ENCODE data around the gene APLNR. TPM values are rescaled to one million over a fixed set of nuclear protein-coding genes. Genes with fewer than 3 reads are reported as not detected.
A peak's percentile ranks its signal among the peaks of the same experiment; 100 is the strongest.

APLNR gene
- polyA plus RNA-seq, 1 donor = 110 TPM

DNA sequence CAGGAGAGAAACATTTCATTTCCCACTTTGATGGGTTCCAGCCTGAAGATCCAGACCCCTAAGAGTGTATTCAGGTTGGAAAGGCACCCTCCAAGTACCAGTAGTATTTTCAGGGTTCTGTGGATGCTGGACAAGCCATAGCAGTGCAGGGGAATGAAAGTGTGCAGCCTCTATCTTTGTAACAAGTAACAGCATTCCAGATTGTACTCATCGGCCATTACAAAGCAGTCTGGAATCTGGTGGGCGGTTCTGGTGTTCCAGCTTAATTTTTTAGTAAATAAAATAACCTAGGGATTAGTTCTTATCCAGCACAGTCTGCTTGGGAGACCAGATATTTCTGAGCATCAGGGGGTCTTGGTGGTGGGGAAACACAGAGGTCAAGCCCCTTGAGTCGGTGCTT is 22.6 kb downstream of the APLNR start:
- no peak for DNase-seq

DNA sequence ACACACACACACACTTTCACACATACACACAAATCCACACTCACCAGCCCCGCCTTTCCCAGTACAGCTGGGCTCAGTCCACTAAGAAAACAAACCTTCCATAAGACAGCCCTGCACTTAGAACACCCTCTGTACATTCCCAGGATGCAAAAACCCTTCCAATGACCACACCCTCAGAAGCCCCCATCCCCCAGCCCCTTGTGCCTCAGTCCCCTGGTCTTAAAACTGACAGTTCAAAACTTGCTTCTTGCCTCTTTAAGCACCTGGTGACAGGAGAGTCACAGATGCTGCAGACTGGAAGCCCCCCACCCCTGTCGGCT is 23.0 kb downstream of the APLNR start:
- DNase-seq = no peak

DNA sequence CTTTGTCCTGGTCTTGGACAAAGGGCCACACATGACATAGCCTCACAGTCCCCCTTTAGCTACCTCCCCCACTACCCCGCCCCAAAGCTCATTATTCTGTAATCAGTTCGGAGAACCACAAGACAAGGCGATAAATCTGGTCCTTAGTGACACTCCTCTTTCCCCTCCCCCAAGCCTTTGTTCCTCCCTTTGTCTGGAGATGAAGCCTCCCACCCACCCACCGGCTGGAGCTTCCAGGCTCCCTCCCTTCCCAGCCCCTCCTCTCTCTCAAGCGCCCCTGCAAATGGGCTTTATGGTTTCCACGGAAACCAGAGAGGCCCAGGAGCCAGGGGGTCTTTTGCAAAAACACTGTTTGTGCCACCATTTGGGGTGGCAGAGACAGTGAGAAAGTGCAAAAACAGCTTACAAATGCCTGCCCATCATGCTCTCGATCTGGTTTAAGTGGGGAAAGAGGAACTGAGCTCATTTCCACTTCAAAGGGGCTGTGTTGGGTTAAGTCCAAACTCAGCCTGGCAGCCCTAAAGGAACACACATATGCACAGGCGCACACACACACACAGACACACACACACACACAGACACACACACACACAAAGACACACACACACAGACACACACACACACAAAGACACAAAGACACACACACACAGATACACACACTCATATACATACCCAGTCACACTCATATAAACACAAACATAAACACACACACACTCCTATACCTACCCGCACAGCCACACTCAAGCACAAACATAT is 23.5 kb downstream of the APLNR start:
- DNase-seq = no peak

DNA sequence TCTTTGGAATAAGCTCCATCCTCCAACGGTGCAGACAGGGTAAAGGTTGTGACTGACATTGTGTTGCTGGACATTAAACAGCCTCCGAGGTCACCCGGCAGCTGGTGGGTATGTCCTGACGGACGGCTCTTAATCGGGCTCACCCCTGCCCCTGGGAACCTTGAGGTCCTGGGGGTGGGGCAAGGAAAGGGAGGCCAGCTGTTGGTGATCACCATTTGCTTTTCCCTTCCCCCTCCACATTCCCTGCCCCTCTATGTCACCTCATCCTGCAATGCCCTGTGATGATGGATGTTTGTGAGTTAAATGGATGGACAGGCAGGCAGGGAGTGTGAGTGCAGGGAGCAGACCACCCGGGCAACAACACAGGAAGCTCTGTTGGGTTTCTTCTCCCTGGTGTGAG is 26.3 kb downstream of the APLNR start:
- no peak for DNase-seq

DNA sequence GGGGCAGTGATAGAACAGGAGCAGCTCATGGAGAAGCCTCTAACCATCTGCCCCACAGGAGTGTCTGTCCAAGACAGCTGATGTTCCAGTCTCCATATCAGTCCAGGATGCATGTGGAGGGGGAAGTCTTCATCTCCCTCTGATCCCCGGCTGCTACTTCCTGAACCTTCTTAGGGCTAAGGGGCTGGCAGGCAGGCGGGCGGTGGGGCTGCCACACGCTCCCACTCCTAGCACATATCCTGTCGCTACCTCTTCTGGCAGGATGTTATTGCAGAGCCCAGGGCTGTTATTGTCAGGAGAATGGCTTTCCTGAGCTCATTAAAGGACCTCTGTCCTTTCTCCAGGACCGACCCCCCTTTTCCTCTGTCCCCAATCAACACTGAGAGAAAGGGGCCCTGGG is 29.9 kb downstream of the APLNR start:
- DNase-seq = no peak

DNA sequence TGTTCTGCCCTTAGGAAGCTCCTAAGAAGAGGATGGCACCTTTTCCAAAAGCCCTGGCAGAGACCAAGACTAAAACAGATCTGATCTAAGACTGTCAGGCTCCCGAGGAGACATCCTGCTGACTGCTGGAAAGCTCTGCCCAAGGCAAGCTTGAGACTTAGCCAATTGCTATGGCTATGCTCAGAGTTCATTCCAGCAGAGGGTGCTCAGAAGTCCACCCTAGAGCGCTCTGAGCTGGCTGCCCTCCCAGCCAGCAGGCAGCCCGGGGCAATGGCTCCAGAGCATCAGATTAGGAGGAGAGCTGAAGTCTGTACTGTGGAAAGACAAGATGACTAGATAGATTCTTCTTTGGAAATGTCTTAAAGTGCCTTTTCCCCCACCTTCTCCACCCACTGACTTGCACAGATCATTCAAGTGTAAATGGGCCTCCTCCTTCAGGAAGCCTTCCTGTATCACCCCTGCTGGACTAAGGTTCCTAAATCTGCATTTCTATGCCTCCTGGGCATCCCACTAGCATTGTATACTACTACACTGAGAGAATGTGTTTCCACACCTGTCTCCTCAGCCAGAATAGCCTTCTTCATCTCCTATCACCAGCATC is 31.9 kb downstream of the APLNR start:
- DNase-seq = no peak

DNA sequence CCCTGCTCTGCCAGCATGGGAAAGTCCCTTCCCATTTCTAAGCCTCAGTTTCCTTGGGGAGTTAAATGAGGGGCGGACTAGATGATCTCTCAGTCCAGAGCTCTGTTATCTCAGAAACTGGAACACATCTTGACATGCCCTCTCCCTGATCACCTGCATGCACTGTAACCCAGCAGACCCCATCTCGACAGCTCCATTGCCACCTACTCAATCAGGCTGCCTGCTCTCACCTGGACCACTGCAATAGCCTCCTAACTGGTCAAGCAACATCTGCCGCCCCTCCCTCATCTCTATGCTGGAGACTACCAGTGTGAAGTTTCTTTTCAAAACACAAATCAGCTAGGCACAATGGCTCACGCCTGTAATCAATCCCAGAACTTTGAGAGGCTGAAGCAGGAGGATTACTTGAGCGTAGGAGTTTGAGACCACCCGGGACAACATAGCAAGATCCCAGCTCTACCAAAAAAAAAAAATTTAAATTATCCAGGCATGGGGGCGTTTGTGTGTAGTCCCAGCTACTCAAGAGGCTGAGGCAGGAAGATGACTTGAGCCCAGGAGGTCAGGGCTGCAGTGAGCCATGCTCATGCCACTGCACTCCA is 33.1 kb downstream of the APLNR start:
- no peak for DNase-seq

DNA sequence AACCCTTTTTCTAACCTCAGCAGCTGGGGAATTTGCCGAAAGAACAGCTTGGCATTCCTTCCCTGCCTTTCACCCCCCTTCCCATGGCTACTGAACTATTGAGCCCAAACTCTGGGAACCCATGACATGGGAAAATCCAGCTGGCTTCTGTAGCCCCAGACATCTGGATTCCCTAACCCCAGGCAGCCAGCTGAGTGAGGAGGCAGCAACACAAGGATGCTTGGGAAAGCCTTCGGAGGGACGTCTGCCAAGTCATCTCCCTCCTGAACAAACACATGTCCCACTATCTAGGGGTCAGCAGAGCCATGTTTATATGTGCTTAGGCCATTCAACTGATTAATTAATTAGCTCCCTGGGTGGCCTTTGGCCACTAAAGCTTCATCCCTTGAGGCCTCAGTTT is 33.7 kb downstream of the APLNR start:
- DNase-seq = peak; percentile 74

DNA sequence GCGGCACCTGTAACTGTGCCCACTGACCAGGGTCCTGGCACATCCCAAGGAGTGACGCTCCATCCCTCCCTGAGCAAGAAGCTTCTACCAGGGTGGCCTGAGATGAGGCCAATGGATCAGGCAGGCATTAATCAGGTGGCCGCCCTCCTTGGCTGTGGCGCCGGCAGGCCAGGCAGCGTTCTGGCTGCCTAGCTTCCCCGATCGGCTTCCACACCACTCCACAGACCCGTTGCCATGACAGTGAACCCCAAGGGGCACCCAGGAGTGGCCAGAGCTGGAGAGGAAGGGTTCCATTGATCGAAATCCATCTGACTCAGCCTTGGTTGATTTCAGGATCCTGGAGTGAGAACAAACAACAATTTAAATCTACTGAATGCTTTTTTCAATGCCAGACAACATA is 34.8 kb downstream of the APLNR start:
- no peak for DNase-seq

DNA sequence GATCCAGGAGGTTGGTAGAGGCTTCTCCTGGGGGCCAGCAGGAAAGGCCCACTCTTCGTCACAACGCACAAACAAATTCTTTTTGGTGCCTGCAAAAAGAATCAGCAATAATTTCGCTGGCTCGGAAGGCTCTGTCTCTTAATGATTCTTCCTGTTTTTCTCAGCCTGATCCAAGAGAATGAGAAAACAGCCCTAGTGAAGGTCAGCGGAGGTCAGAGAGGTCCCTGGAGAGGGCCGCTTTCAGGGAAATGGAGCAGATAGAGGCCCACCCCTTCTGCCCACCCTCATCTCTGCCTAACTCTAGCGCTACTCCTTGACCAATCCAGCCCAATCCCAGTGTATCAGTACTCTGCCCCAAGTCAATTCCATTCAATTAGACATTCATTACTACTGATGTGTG is 36.1 kb downstream of the APLNR start:
- DNase-seq = no peak

DNA sequence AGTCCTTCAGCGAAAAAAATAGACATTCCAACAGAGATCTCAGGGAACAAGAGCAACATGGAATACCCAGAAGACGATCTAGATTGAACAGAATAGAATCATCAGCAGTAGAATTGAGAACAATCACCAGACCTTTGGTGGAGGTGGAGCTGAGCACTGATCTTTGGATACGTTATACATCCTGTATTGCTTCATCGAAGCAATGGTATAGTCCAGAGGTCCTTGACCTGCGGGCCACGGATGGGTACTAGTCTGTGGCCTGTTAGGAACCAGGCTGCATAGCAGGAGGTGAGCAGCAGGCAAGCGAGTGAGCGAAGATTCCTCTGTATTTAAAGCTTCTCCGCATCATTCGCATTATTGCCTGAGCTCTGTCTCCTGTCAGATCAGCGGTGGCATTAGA is 37.7 kb downstream of the APLNR start:
- no peak for DNase-seq

DNA sequence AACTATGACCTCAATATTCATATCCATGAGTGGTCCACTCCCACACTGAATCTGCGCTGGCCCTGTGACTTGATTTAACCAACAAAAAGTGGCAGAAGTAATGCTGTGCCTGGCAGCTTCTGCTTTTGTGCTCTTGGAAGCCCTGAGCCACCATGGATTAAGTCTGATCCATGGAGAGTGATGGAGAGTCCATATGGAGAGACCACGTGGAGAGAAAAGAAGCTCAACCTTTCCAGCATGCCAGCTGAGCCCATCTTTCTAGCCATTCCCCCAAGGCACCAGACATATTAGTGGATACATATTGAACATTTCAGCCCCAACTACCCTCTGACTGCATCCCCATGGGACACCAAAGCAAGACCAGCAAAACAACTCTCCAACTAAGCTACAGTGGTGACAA is 39.3 kb downstream of the APLNR start:
- no peak for DNase-seq

DNA sequence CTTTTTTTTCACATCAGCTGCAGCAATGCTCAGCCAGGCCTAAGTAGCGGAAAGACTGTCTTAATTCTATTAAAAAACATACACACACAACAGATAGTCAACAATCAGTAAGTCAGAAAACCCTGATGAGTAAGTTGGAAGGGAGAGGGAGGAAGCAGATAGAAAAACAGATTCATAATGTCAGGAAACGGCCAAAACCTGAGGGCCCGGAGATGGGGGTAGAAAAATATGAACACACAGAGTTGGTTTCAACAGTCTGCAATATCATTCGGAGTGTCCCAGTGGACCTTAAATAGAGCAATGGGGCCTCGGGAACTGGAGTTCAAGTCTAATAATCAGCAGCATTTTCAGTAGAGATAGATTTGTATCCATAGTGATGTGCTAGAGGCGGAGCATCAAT is 40.5 kb downstream of the APLNR start:
- DNase-seq = peak; percentile 63

DNA sequence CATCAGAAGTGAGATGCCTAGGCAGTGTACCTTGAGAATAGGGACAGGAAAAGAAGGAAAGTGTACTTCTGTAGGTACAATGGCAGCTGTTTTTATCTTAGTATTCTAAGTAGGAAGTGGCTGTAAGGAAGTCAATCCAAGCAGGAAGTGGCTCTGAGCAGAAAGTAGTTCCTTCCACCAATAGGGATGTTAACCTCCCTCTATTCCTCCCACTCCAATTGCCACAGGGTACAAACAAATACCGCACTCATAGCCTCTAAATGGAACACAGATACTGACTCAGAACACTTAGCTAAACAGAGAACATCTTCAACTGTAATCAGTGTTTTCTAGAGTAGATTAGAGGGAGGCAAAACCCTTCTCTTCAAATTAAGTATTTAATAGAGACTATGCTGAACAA is 44.7 kb downstream of the APLNR start:
- no peak for DNase-seq

DNA sequence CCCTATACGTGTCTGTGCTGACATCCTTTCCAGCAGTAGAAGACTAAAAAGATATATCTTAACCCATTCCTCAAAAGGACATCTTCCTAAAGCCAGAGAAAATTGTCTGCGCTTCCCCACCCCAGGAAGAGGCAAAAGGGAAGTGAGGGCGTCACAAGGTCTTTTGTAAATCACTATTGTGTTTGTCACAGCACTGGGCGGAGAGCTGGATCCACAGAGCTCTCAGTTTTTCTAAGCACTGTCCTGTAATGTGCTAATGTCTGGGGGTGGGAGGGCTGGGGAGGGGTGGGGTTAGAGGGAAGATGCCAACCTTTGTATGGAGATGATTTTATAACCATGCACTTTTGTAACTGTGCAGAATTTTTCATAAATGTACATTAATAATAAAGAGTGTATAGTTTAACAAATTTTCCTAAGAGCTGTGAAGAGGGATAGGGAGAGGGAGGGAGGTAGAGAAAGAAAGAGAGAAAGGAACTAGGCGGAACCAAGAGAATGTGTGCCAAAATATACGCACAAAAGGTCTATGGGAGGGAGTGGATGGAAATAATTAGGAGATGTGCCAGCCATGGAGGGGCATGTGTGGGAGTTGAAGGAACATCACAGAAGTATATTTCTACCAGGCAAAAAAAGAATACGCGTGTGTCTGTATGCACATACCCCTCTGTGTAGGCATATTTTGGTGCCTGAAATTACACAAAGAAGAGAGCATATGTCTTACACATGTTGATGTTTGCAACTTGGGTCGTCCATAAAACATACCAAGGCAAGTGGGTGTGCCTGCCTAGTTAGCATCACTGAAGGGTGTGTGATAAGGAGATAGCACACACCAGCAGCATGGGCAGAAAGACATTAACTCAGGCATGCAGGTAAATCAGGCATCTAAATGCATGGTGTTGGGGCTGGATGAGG is 45.5 kb downstream of the APLNR start:
- DNase-seq = no peak

DNA sequence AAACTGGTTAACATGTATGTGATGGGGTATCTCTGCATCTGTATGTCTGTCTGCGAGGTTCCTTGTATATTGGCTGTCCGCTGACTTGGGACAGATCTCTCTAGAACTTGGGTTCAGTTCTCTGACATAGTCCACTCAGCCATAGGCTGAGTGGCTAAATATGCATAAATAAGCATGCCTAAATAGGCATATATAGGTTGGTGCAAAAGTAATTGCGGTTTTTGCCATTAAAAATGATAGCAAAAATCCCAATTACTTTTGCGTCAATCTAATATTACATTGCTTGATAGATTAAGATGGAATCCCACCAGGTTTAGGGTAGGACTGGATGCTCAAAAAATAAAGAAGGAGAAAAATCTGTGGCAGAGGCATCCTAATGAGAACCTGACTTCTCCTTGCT is 46.5 kb downstream of the APLNR start:
- DNase-seq = no peak

Other genes starting within 250 kb of the APLNR start
- gene OR5AK2, start 248.3 kb downstream of the APLNR start, polyA plus RNA-seq (ENCODE audit: insufficient read length) = not detected
- gene LRRC55, start 55.3 kb downstream of the APLNR start, polyA plus RNA-seq (ENCODE audit: insufficient read length) = 1.7 TPM
- gene TNKS1BP1, start 87.7 kb upstream of the APLNR start, polyA plus RNA-seq (ENCODE audit: insufficient read length) = 144 TPM
- gene SSRP1, start 98.6 kb upstream of the APLNR start, polyA plus RNA-seq (ENCODE audit: insufficient read length) = 90.6 TPM
- 4.2 TPM for gene P2RX3, start 101.1 kb upstream of the APLNR start, polyA plus RNA-seq (ENCODE audit: insufficient read length)
- 0.23 TPM for gene PRG3, start 143.9 kb upstream of the APLNR start, polyA plus RNA-seq (ENCODE audit: insufficient read length)
- gene PRG2, start 153.4 kb upstream of the APLNR start, polyA plus RNA-seq (ENCODE audit: insufficient read length) = 0.62 TPM
- gene SLC43A3, start 189.9 kb upstream of the APLNR start, polyA plus RNA-seq (ENCODE audit: insufficient read length) = 24.7 TPM
- gene RTN4RL2, start 223.3 kb upstream of the APLNR start, polyA plus RNA-seq (ENCODE audit: insufficient read length) = 47.3 TPM